ENCODE measurements around the gene TBC1D17.
"Not testable (repeated sequence)": the region's sequence is repeated elsewhere in the genome, so short reads cannot be mapped to it uniquely, and the experiment has no call there.

Gene TBC1D17

GRCh38 chr19:49921871-49922795 is 44.6 kb downstream of the TBC1D17 start:
- CTCF ChIA-PET, result no interaction called here
- H3K4me1 ChIP-seq (ENCODE audit: control extremely low read depth in 1 of 4, control insufficient read depth in 4 of 4, insufficient read depth in 4 of 4, low read length in 3 of 4), result peaks cover 0 to 8% (median 5%) of the 10 kb centered on the region in 4 experiments
- no peaks in the 10 kb centered on the region for H3K9me3 ChIP-seq (ENCODE audit: control extremely low read depth in 1 of 5, control insufficient read depth in 4 of 5, insufficient read depth in 2 of 5, low read depth in 1 of 5, low read length in 4 of 5)
- H3K27me3 ChIP-seq (replicated peaks in 2 of 5; ENCODE audit: control insufficient read depth in 4 of 5, insufficient read depth in 5 of 5, low read length in 4 of 5), result no peaks in the 10 kb centered on the region
- H3K4me3 ChIP-seq (ENCODE audit: control insufficient read depth in 1 of 7, extremely low read depth in 1 of 7, insufficient read depth in 4 of 7, low read depth in 2 of 7, low read length in 6 of 7), result no peak overlapping the region
- H3K36me3 ChIP-seq (ENCODE audit: control insufficient read depth in 4 of 4, insufficient read depth in 4 of 4, low read length in 3 of 4), result peaks cover 15 to 78% (median 45%) of the 10 kb centered on the region in 4 experiments
- POLR2A ChIA-PET, result no interaction called here
- WGBS (ENCODE audit: insufficient coverage), result 96% methylated on average over 16 of the region's 22 CpGs
- DNase-seq, result no peak
- no peak overlapping the region for H3K27ac ChIP-seq (ENCODE audit: insufficient read depth in 1 of 2, low read depth in 1 of 2, low read length in 2 of 2, poor library complexity in 1 of 2, severe bottlenecking in 2 of 2)

GRCh38 chr19:49923055-49924003 is 45.8 kb downstream of the TBC1D17 start:
- Histone ChIP-seq H3K36me3 (ENCODE audit: control insufficient read depth in 4 of 4, insufficient read depth in 4 of 4, low read length in 3 of 4) (peaks cover 11 to 76% (median 45%) of the 10 kb centered on the region in 4 experiments), H3K9me3 (ENCODE audit: control extremely low read depth in 1 of 5, control insufficient read depth in 4 of 5, insufficient read depth in 2 of 5, low read depth in 1 of 5, low read length in 4 of 5) (no peaks in the 10 kb centered on the region), H3K4me3 (ENCODE audit: control insufficient read depth in 1 of 7, extremely low read depth in 1 of 7, insufficient read depth in 4 of 7, low read depth in 2 of 7, low read length in 6 of 7) (no peak overlapping the region), H3K27me3 (replicated peaks in 2 of 5; ENCODE audit: control insufficient read depth in 4 of 5, insufficient read depth in 5 of 5, low read length in 4 of 5) (no peaks in the 10 kb centered on the region), H3K27ac (ENCODE audit: insufficient read depth in 1 of 2, low read depth in 1 of 2, low read length in 2 of 2, poor library complexity in 1 of 2, severe bottlenecking in 2 of 2) (peak overlapping the region in 1 of 2 experiments; percentile 29), H3K4me1 (ENCODE audit: control extremely low read depth in 1 of 4, control insufficient read depth in 4 of 4, insufficient read depth in 4 of 4, low read length in 3 of 4) (peaks cover 3 to 18% (median 14%) of the 10 kb centered on the region in 4 experiments)
- 94% methylated on average over 29 of the region's 31 CpGs for WGBS (ENCODE audit: insufficient coverage)
- ChIA-PET CTCF (no interaction called here), POLR2A (no interaction called here)
- no peak for DNase-seq

- ChIA-PET CTCF (no interaction called here), POLR2A (no interaction called here)
- Histone ChIP-seq H3K4me1 (ENCODE audit: control extremely low read depth in 1 of 4, control insufficient read depth in 4 of 4, insufficient read depth in 4 of 4, low read length in 3 of 4) (peaks cover 3 to 23% (median 22%) of the 10 kb centered on the region in 4 experiments), H3K27ac (ENCODE audit: insufficient read depth in 1 of 2, low read depth in 1 of 2, low read length in 2 of 2, poor library complexity in 1 of 2, severe bottlenecking in 2 of 2) (peak overlapping the region in 1 of 2 experiments; percentile 45), H3K9me3 (ENCODE audit: control extremely low read depth in 1 of 5, control insufficient read depth in 4 of 5, insufficient read depth in 2 of 5, low read depth in 1 of 5, low read length in 4 of 5) (no peaks in the 10 kb centered on the region), H3K27me3 (replicated peaks in 2 of 5; ENCODE audit: control insufficient read depth in 4 of 5, insufficient read depth in 5 of 5, low read length in 4 of 5) (no peaks in the 10 kb centered on the region), H3K36me3 (ENCODE audit: control insufficient read depth in 4 of 4, insufficient read depth in 4 of 4, low read length in 3 of 4) (peaks cover 9 to 71% (median 44%) of the 10 kb centered on the region in 4 experiments), H3K4me3 (ENCODE audit: control insufficient read depth in 1 of 7, extremely low read depth in 1 of 7, insufficient read depth in 4 of 7, low read depth in 2 of 7, low read length in 6 of 7) (no peak overlapping the region)
- 93% methylated on average over 15 of the region's 25 CpGs for WGBS (ENCODE audit: insufficient coverage)
- DNase-seq, result no peak
These were observed 46.7 kb downstream of the TBC1D17 start for GRCh38 chr19:49924004-49924880.

DNA sequence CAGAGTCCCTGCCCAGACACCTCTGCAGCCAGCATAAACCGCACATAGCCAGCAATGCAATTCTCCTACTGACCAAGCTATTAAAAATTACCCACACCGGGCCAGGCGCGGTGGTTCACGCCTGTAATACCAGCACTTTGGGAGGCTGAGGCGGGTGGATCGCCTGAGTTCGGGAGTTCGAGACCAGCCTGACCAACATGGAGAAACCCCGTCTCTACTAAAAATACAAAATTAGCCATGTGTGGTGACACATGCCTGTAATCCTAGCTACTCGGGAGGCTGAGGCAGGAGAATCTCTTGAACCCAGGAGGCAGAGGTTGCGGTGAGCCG is 47.3 kb downstream of the TBC1D17 start:
- DNase-seq; H3K27me3 ChIP-seq (replicated peaks in 2 of 5; ENCODE audit: control insufficient read depth in 4 of 5, insufficient read depth in 5 of 5, low read length in 4 of 5); POLR2A ChIA-PET; H3K9me3 ChIP-seq (ENCODE audit: control extremely low read depth in 1 of 5, control insufficient read depth in 4 of 5, insufficient read depth in 2 of 5, low read depth in 1 of 5, low read length in 4 of 5); CTCF ChIA-PET; H3K4me3 ChIP-seq (ENCODE audit: control insufficient read depth in 1 of 7, extremely low read depth in 1 of 7, insufficient read depth in 4 of 7, low read depth in 2 of 7, low read length in 6 of 7): not testable (repeated sequence)
- Histone ChIP-seq H3K4me1 (ENCODE audit: control extremely low read depth in 1 of 4, control insufficient read depth in 4 of 4, insufficient read depth in 4 of 4, low read length in 3 of 4) (peaks cover 3 to 28% (median 26%) of the 10 kb centered on the region in 4 experiments), H3K27ac (ENCODE audit: insufficient read depth in 1 of 2, low read depth in 1 of 2, low read length in 2 of 2, poor library complexity in 1 of 2, severe bottlenecking in 2 of 2) (peak overlapping the region in 1 of 2 experiments; percentile 45), H3K36me3 (ENCODE audit: control insufficient read depth in 4 of 4, insufficient read depth in 4 of 4, low read length in 3 of 4) (peaks cover 9 to 66% (median 44%) of the 10 kb centered on the region in 4 experiments)
- 98% methylated on average over 7 of the region's 13 CpGs for WGBS (ENCODE audit: insufficient coverage)

GRCh38 chr19:49925486-49925885 is 48.0 kb downstream of the TBC1D17 start:
- no peak overlapping the region for H3K27ac ChIP-seq (ENCODE audit: insufficient read depth in 1 of 2, low read depth in 1 of 2, low read length in 2 of 2, poor library complexity in 1 of 2, severe bottlenecking in 2 of 2)
- 100% methylated on average over 2 of the region's 5 CpGs for WGBS (ENCODE audit: insufficient coverage)
- ChIA-PET CTCF (no interaction called here), POLR2A (no interaction called here)
- no peak overlapping the region for H3K4me3 ChIP-seq (ENCODE audit: control insufficient read depth in 1 of 7, extremely low read depth in 1 of 7, insufficient read depth in 4 of 7, low read depth in 2 of 7, low read length in 6 of 7)
- H3K4me1 ChIP-seq (ENCODE audit: control extremely low read depth in 1 of 4, control insufficient read depth in 4 of 4, insufficient read depth in 4 of 4, low read length in 3 of 4), result peaks cover 3 to 32% (median 28%) of the 10 kb centered on the region in 4 experiments
- peaks cover 7 to 64% (median 43%) of the 10 kb centered on the region in 4 experiments for H3K36me3 ChIP-seq (ENCODE audit: control insufficient read depth in 4 of 4, insufficient read depth in 4 of 4, low read length in 3 of 4)
- no peak for DNase-seq
- no peaks in the 10 kb centered on the region for H3K27me3 ChIP-seq (replicated peaks in 2 of 5; ENCODE audit: control insufficient read depth in 4 of 5, insufficient read depth in 5 of 5, low read length in 4 of 5)
- H3K9me3 ChIP-seq (ENCODE audit: control extremely low read depth in 1 of 5, control insufficient read depth in 4 of 5, insufficient read depth in 2 of 5, low read depth in 1 of 5, low read length in 4 of 5), result no peaks in the 10 kb centered on the region

- CTCF ChIA-PET, result interaction anchor here (1.2 kb wide), 1 partner anchor 9 kb away, joined by 4 read pairs; no protein-coding TSS in a partner anchor
- POLR2A ChIA-PET, result no interaction called here
- no peak overlapping the region for H3K4me3 ChIP-seq (ENCODE audit: control insufficient read depth in 1 of 7, extremely low read depth in 1 of 7, insufficient read depth in 4 of 7, low read depth in 2 of 7, low read length in 6 of 7)
- H3K4me1 ChIP-seq (ENCODE audit: control extremely low read depth in 1 of 4, control insufficient read depth in 4 of 4, insufficient read depth in 4 of 4, low read length in 3 of 4), result peaks cover 3 to 32% (median 30%) of the 10 kb centered on the region in 4 experiments
- peak overlapping the region in 1 of 2 experiments; percentile 71 for H3K27ac ChIP-seq (ENCODE audit: insufficient read depth in 1 of 2, low read depth in 1 of 2, low read length in 2 of 2, poor library complexity in 1 of 2, severe bottlenecking in 2 of 2)
- DNase-seq, result no peak
- H3K9me3 ChIP-seq (ENCODE audit: control extremely low read depth in 1 of 5, control insufficient read depth in 4 of 5, insufficient read depth in 2 of 5, low read depth in 1 of 5, low read length in 4 of 5), result no peaks in the 10 kb centered on the region
- 94% methylated on average over 7 of the region's 10 CpGs for WGBS (ENCODE audit: insufficient coverage)
- H3K36me3 ChIP-seq (ENCODE audit: control insufficient read depth in 4 of 4, insufficient read depth in 4 of 4, low read length in 3 of 4), result peaks cover 7 to 58% (median 38%) of the 10 kb centered on the region in 4 experiments
- H3K27me3 ChIP-seq (replicated peaks in 2 of 5; ENCODE audit: control insufficient read depth in 4 of 5, insufficient read depth in 5 of 5, low read length in 4 of 5), result no peaks in the 10 kb centered on the region
These were observed 49.0 kb downstream of the TBC1D17 start for GRCh38 chr19:49926515-49926914.
